ENCODE results near the gene COL18A1. TPM values are rescaled to one million over a fixed set of nuclear protein-coding genes. Genes with fewer than 3 reads are reported as not detected.

COL18A1 gene
- total RNA-seq, 3 donors from 2014 or later (not counting 1 experiment from before 2014, with no cell fraction given) = 12.3 to 22.3 (median 12.7) TPM

- H3K27ac ChIP-seq (ENCODE audit: low read length) = no peak overlapping the region
- peaks cover 0 to 3% of the 10 kb centered on the region in 2 donors for H3K27me3 Mint-ChIP-seq (ENCODE audit: low read depth in 2 of 2)
- H3K27me3 ChIP-seq (ENCODE audit: control insufficient read depth, insufficient read depth, low read length) = no peaks in the 10 kb centered on the region
- H3K9me3 ChIP-seq (ENCODE audit: control insufficient read depth, insufficient read depth, low read length) = no peaks in the 10 kb centered on the region
- intact Hi-C loops (cut with micrococcal nuclease) = no loop called here
- no peaks in the 10 kb centered on the region for H3K9me3 Mint-ChIP-seq
- ATAC-seq (no peak), DNase-seq (no peak)
- no peak for TF ChIP-seq CTCF (IDR thresholded peaks at IDR 0.05)
- WGBS (ENCODE audit: insufficient coverage) = 91% methylated on average over 24 of the region's 25 CpGs
- H3K36me3 ChIP-seq (ENCODE audit: control insufficient read depth, insufficient read depth, low read length) = no peaks in the 10 kb centered on the region
- H3K36me3 Mint-ChIP-seq = no peaks in the 10 kb centered on the region
- no peak overlapping the region for H3K4me3 ChIP-seq (ENCODE audit: low read length)
- peaks cover 6% of the 10 kb centered on the region for H3K4me1 ChIP-seq (ENCODE audit: control insufficient read depth, insufficient read depth, low read length)
- H3K4me1 Mint-ChIP-seq = peaks cover 5 to 6% of the 10 kb centered on the region in 2 donors
- H3K4me3 Mint-ChIP-seq = no peak overlapping the region
- H3K27ac Mint-ChIP-seq = no peak overlapping the region
Measured at GRCh38 chr21:45457161-45457831, 52.3 kb downstream of the COL18A1 start.

DNA sequence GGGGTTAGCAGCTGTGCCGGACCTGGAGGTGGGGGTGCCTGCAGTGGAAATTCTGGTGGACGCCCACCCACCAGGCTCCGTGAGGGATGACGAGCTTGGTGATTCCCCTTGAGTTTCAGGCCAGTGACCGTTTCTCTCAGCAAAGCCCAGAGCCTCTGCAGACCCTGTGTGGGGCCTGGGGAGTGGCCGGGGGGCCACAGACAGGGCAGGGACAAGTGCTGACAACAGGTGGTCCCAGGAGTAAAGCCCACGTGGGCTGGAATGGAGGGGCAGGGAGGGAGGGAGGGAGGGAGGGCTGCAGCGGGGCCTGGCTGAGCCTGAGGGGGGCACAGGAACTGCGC, 52.8 kb downstream of the COL18A1 start:
- Histone ChIP-seq H3K4me3 (ENCODE audit: low read length) (no peak overlapping the region), H3K36me3 (ENCODE audit: control insufficient read depth, insufficient read depth, low read length) (no peaks in the 10 kb centered on the region), H3K27me3 (ENCODE audit: control insufficient read depth, insufficient read depth, low read length) (no peaks in the 10 kb centered on the region), H3K9me3 (ENCODE audit: control insufficient read depth, insufficient read depth, low read length) (no peaks in the 10 kb centered on the region), H3K4me1 (ENCODE audit: control insufficient read depth, insufficient read depth, low read length) (peaks cover 6% of the 10 kb centered on the region), H3K27ac (ENCODE audit: low read length) (no peak overlapping the region)
- H3K9me3 Mint-ChIP-seq = no peaks in the 10 kb centered on the region
- no peak overlapping the region for H3K4me3 Mint-ChIP-seq
- peaks cover 5 to 6% of the 10 kb centered on the region in 2 donors for H3K4me1 Mint-ChIP-seq
- no peak for TF ChIP-seq CTCF (IDR thresholded peaks at IDR 0.05)
- WGBS (ENCODE audit: insufficient coverage) = 84% methylated on average over 9 of the region's 9 CpGs
- peaks cover 0 to 3% of the 10 kb centered on the region in 2 donors for H3K27me3 Mint-ChIP-seq (ENCODE audit: low read depth in 2 of 2)
- no peaks in the 10 kb centered on the region for H3K36me3 Mint-ChIP-seq
- DNase-seq (no peak), ATAC-seq (no peak)
- H3K27ac Mint-ChIP-seq = no peak overlapping the region
- intact Hi-C loops (cut with micrococcal nuclease) = no loop called here

GRCh38 chr21:45458281-45459170, 53.6 kb downstream of the COL18A1 start:
- intact Hi-C loops (cut with micrococcal nuclease) = no loop called here
- Mint-ChIP-seq H3K27ac (no peak overlapping the region), H3K36me3 (no peaks in the 10 kb centered on the region), H3K4me1 (no peaks in the 10 kb centered on the region), H3K27me3 (ENCODE audit: low read depth in 2 of 2) (peaks cover 0 to 3% of the 10 kb centered on the region in 2 donors), H3K9me3 (no peaks in the 10 kb centered on the region), H3K4me3 (no peak overlapping the region)
- H3K27me3 ChIP-seq (ENCODE audit: control insufficient read depth, insufficient read depth, low read length) = no peaks in the 10 kb centered on the region
- ATAC-seq (no peak), DNase-seq (no peak)
- peaks cover 6% of the 10 kb centered on the region for H3K4me1 ChIP-seq (ENCODE audit: control insufficient read depth, insufficient read depth, low read length)
- WGBS (ENCODE audit: insufficient coverage) = 85% methylated on average over 30 of the region's 30 CpGs
- no peak for TF ChIP-seq CTCF (IDR thresholded peaks at IDR 0.05)
- H3K36me3 ChIP-seq (ENCODE audit: control insufficient read depth, insufficient read depth, low read length) = no peaks in the 10 kb centered on the region
- H3K27ac ChIP-seq (ENCODE audit: low read length) = no peak overlapping the region
- H3K4me3 ChIP-seq (ENCODE audit: low read length) = no peak overlapping the region
- H3K9me3 ChIP-seq (ENCODE audit: control insufficient read depth, insufficient read depth, low read length) = no peaks in the 10 kb centered on the region
